Stimulated activated CD4-positive, alpha-beta T cell treated with anti-CD3 and anti-CD28 coated beads, Interleukin-4, amount 100 ng/mL, for 48 hours (primary cell): ENCODE data around the gene IRF5.
"Not testable (repeated sequence)": the region's sequence is repeated elsewhere in the genome, so short reads cannot be mapped to it uniquely, and the experiment has no call there.

Source experiments
- DNase-seq, 2 donors: peaks; one replicate each; pipeline ENCODE4 v3.0.0-alpha.2; 2020; ENCODE audit warnings: low read depth in 2 of 2

The IRF5 gene

DNA sequence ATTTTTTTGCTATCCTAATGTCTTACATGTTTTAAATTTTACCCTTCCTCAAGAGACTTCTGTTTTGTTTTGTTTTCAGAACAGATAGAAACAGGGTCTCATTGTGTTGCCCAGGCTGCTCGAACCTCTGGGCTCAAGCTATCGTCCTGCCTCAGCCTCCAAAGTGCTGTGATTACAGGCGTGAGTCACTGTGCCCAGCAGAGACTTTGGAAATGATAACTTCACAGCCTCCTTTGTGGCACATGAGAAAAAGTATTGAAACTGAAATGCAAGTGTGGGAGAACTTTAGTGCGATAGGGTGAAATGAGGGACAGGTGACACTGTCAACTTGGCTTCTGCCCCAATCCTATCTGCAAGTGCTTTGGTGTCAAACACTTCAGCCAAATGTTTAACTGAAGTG lies 21.6 kb downstream of the IRF5 start:
- no peak for DNase-seq

- no peak for DNase-seq
Measured at GRCh38 chr7:128961030-128961659, 23.4 kb downstream of the IRF5 start.

DNA sequence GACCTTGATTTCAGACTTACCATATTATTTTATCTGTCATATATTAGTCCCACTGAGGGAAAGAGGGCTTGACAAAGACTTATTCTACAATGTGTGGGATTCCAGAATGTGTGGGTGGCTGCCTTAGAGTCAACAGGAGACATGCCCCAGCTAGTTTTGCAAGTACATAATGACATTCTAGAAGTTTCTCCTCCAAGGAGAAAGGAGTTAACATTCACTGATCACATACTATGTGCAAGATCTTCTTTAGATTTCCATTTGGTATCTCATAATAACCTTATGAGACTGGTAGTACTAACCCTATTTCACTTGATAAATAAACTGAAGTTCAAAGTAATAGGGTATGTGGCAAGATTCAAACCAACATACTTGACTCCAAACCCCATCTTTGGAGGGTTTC lies 25.2 kb downstream of the IRF5 start:
- no peak for DNase-seq

GRCh38 chr7:128963327-128963757 lies 25.6 kb downstream of the IRF5 start:
- DNase-seq: peak in 1 of 2 donors; percentile 40

GRCh38 chr7:128968624-128969023 lies 30.9 kb downstream of the IRF5 start:
- no peak for DNase-seq

- DNase-seq: no peak
Measured at GRCh38 chr7:128974241-128974934, 36.7 kb downstream of the IRF5 start.

DNA sequence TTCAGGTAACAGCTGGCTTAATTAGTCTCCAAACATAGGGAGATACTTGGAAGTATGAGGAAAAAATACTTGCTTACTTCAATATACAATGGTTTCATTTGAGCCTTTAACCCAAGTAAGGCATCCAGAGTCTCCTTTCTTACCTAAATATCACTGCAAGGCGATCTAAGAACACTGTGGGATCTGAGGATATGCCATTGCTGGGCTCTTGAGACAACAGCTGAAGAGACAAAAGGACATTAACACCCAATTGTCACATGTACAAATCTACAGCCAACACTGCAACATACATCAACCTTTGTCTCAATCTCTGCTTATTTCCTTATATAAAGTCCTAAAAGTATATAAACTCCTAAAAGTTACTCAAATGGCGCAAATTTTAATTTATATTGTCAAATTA lies 44.4 kb downstream of the IRF5 start:
- no peak for DNase-seq

DNA sequence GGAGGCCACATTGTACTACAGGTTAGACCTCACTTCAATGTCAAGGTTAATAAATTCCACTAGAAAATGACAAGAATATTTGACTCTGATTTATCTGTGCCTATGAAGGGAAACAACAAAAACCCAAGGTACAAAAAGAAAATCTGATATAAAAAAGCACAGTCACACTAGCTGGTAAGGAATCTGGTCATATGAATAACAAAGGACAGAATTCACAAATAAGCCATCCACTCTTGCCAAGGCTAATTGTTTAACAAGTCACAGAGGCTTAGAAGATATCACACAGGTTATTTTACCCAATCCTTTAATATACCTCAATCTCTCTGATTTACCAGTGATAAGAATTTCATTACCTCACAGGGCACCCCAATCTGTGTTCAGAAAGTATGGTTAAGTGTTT lies 47.9 kb downstream of the IRF5 start:
- no peak for DNase-seq

DNA sequence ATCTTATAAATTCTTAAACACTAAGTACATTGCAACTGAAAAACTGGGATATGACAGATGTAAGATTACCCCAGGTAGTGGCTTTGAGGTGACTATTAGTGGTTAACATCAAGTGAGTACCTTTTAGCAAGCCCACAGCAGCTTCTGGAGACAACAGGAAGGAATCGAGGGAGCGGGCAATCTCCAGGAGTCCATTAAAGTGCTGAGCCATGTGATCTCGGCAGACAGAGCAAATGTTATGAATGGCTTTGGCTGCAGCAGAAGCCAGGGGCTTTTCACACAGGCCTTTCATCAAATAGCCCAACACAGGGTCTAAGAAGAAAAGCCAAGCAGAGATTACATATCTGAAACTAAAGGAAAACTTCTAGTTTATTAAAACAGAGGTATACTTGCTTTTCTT lies 48.9 kb downstream of the IRF5 start:
- DNase-seq: no peak

- no peak for DNase-seq
Measured at GRCh38 chr7:128988372-128988771, 50.6 kb downstream of the IRF5 start.

DNA sequence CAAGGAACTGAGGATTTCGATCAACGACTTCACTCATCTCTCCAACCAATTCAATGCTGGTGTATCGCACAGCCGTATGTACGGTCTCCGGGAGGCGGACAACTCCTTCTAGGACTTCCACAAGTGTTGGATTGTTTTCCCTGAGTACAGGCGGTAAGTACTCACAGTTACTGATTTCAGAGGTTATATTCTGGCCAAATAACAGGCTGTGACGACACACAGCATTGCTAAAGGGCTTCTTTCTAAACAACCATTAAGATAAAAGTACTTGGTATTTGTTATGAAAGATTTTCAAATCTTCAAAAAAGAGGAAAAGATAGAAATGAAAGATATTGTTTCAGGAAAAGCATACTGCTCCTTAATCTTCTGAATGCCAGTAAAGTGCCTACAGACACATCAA lies 52.2 kb downstream of the IRF5 start:
- no peak for DNase-seq

DNA sequence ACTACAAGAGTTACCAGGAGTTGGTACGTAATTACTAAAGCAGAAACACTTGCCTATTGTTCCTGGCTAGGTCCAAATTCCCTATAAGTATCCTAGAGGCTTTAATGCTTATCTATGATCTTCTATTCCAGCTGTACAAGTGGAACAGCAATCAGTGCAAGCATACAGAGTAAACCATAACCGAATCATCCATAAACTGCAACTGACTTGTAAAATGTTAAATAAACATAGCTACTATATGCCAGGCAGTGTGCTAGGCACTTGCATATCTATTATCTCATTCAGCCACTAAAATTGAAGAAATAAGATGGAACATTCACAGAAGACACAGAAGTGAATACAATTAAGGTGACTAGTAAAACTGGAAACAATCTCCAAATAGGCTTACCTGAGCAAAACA lies 55.7 kb downstream of the IRF5 start:
- DNase-seq: no peak

DNA sequence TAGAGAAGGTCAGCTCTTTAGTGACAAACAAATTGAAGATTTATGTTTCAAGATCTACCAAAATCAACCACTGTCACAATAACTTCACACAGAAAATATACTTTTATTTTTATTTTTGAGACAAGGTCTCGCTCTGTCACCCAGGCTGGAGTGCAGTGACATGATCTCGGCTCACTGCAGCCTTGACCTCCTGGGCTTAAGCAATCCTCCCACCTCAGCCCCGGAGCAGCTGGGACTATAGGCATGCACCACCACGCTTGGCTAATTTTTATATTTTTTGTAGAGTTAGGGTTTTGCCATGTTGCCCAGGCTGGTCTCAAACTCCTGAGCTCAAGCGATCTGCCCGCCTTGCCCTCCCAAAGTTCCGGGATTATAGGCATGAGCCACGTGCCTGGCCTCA lies 56.8 kb downstream of the IRF5 start:
- not testable (repeated sequence) for DNase-seq

DNA sequence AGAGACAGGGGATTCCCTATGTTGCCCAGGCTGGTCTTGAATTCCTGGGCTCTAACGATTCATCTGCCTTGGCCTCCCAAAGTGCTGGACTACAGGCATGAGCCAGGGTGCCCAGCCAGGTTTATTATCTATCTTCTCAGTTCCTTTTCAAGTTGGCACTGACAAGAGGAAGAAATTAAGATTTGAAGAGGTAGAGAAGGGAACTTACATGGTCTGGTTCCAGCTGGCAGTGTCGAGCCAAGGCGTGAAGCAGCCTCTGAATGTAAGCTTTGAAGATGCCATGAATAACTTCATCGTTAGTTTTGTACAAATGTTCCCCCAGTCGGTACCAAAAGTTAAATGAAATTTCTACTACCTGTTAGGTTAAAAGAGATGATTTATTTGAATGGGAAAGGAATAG lies 59.5 kb downstream of the IRF5 start:
- no peak for DNase-seq
